Panc1 (cell line): ENCODE measurements around the gene SATB2.

Experiments
- POLR2AphosphoS5 ChIP-seq: IDR thresholded peaks from 2 replicates; pipeline ENCODE4 v1.6.1; 2012; ENCODE audit warnings: mild to moderate bottlenecking, low read depth, low read length, moderate library complexity
- TF ChIP-seq, protein P1 (sequence below): fragments of 450-650 bp; IDR thresholded peaks from 2 replicates; pipeline ENCODE4 v1.5.1; 2017; ENCODE audit warnings: mild to moderate bottlenecking

DNA sequence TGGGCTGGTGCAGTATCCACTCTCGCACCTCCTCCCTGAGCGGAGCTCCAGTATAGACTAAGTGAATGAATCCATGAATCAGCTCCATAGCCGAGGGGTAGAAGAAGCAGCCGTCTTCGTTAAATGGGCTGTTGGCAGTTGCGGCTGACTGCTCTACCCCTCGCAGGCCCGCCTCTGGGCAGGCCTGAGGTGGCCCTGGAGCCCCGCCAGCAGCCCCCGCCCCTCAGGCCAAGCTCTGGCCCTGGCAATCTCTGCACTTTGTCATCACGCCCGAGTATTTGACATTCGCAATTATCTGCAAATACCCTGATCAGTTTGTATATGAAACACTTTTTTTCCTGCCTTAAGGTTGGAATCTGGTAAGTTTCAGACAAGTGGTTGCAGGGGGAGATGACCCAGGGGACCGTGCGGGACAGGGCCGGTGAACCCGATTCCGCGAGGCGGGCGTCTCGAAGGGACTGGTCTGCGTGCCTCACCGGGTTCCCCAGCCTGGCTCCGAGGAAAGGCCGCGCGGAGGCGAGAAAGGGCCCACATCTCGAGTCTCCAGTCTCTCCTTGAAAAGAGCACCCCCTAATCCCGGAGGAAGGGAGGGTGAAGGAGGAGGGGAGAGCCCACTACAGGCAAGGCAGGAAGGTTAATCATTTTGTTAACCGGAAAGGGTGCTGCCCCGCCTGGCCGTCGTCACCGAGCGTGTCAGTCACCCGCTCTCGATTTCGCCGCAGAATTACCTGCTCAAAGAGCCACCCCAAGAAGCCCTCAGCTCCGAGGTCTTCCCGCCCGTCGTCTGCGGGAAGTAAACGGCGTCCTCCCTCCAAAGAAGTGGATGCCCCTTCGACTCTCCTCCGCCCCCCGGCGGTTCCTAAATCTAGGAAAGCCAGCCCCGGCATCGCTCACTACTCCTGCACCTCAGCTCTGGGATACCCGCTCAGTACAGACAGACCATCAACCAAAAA, 11.1 kb upstream of the SATB2 start:
- TF ChIP-seq, protein P1, sequence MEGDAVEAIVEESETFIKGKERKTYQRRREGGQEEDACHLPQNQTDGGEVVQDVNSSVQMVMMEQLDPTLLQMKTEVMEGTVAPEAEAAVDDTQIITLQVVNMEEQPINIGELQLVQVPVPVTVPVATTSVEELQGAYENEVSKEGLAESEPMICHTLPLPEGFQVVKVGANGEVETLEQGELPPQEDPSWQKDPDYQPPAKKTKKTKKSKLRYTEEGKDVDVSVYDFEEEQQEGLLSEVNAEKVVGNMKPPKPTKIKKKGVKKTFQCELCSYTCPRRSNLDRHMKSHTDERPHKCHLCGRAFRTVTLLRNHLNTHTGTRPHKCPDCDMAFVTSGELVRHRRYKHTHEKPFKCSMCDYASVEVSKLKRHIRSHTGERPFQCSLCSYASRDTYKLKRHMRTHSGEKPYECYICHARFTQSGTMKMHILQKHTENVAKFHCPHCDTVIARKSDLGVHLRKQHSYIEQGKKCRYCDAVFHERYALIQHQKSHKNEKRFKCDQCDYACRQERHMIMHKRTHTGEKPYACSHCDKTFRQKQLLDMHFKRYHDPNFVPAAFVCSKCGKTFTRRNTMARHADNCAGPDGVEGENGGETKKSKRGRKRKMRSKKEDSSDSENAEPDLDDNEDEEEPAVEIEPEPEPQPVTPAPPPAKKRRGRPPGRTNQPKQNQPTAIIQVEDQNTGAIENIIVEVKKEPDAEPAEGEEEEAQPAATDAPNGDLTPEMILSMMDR = no peak
- no peak for TF ChIP-seq POLR2AphosphoS5
